ENCODE results near the gene UTP4.

DNA sequence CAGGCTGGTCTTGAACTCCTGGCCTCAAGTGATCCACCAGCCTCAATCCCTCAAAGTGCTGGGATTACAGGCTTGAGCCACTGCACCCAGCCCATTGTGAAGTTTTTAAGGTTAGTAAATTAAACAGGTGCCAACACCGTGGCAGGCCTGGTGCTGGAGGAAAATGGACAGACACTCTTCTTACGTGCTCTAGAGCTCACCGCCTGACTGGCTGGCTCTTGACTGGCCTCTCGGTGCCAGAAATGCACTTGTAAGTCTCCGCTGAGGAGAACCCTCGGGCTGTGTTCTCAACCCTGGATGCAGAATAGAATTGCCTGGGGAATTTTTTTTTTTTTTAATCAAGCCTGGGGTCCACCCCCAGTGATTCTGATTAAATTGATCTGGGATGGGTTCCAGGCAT, 37.3 kb upstream of the UTP4 start:
- TF ChIP-seq, protein P1, sequence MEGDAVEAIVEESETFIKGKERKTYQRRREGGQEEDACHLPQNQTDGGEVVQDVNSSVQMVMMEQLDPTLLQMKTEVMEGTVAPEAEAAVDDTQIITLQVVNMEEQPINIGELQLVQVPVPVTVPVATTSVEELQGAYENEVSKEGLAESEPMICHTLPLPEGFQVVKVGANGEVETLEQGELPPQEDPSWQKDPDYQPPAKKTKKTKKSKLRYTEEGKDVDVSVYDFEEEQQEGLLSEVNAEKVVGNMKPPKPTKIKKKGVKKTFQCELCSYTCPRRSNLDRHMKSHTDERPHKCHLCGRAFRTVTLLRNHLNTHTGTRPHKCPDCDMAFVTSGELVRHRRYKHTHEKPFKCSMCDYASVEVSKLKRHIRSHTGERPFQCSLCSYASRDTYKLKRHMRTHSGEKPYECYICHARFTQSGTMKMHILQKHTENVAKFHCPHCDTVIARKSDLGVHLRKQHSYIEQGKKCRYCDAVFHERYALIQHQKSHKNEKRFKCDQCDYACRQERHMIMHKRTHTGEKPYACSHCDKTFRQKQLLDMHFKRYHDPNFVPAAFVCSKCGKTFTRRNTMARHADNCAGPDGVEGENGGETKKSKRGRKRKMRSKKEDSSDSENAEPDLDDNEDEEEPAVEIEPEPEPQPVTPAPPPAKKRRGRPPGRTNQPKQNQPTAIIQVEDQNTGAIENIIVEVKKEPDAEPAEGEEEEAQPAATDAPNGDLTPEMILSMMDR (conservative IDR thresholded peaks at IDR 0.05 in 1 of 2, IDR thresholded peaks at IDR 0.05 in 1 of 2; ENCODE audit: extremely low read depth in 1 of 2, insufficient read depth in 1 of 2, low read depth in 1 of 2, low read length in 2 of 2) = no peak
- TF ChIP-seq EZH2 (IDR thresholded peaks at IDR 0.05; ENCODE audit: borderline replicate concordance, low read length) = no peak

Data from mammary epithelial cell (primary cell).